ENCODE data around the gene LIPC. TPM values are rescaled to one million over a fixed set of nuclear protein-coding genes. Genes with fewer than 3 reads are reported as not detected.

LIPC gene
- total RNA-seq, 4 donors from 2014 or later, result 0.48 to 8.2 (median 2.6) TPM; not detected in 1

- intact Hi-C loops (cut with DNase I; ENCODE audit: low total_unique reads) (no loop called here), in situ Hi-C loops (cut with MboI; ENCODE audit: low pct_ligation_motif_present in 1 of 4, low pct_unique_long_range_greater_than_20kb in 1 of 4, low sequenced_read_pairs in 3 of 4) (no loop called here)
- Histone ChIP-seq H3K4me3 (no peak overlapping the region), H3K36me3 (no peaks in the 10 kb centered on the region), H3K4me1 (no peaks in the 10 kb centered on the region), H3K27ac (no peak overlapping the region), H3K9me3 (no peaks in the 10 kb centered on the region), H3K27me3 (no peaks in the 10 kb centered on the region)
- no peak for TF ChIP-seq EP300 (IDR thresholded peaks at IDR 0.05; ENCODE audit: low read depth)
- WGBS, 2 donors (ENCODE audit: low coverage in 1 of 2), result 95 to 100% methylated on average over 4 of the region's 4 CpGs
- no peak for DNase-seq
Observed at GRCh38 chr15:58501636-58502188, 69.9 kb downstream of the LIPC start.

- Histone ChIP-seq H3K27ac (no peak overlapping the region), H3K4me1 (no peaks in the 10 kb centered on the region), H3K9me3 (no peaks in the 10 kb centered on the region), H3K36me3 (no peaks in the 10 kb centered on the region), H3K27me3 (no peaks in the 10 kb centered on the region), H3K4me3 (no peak overlapping the region)
- DNase-seq, result no peak
- no peak for TF ChIP-seq EP300 (IDR thresholded peaks at IDR 0.05; ENCODE audit: low read depth)
- TF ChIP-seq POLR2A (IDR thresholded peaks at IDR 0.05), result no peak
- TF ChIP-seq CTCF (IDR thresholded peaks at IDR 0.05), result no peak
- no peak for TF ChIP-seq POLR2AphosphoS5 (IDR thresholded peaks at IDR 0.05)
- intact Hi-C loops (cut with DNase I; ENCODE audit: low total_unique reads) (no loop called here), in situ Hi-C loops (cut with MboI; ENCODE audit: low pct_ligation_motif_present in 1 of 4, low pct_unique_long_range_greater_than_20kb in 1 of 4, low sequenced_read_pairs in 3 of 4) (no loop called here)
- WGBS, 2 donors (ENCODE audit: low coverage in 1 of 2), result 33 to 86% methylated on average over 1 to 6 of the region's 6 CpGs
Observed at GRCh38 chr15:58503139-58504027, 71.6 kb downstream of the LIPC start.

GRCh38 chr15:58504674-58505234 lies 73.0 kb downstream of the LIPC start:
- H3K36me3 ChIP-seq, result no peaks in the 10 kb centered on the region
- no peaks in the 10 kb centered on the region for H3K4me1 ChIP-seq
- no peak overlapping the region for H3K4me3 ChIP-seq
- H3K27ac ChIP-seq, result no peak overlapping the region
- TF ChIP-seq EP300 (IDR thresholded peaks at IDR 0.05; ENCODE audit: low read depth) (no peak), CTCF (IDR thresholded peaks at IDR 0.05) (no peak), POLR2A (IDR thresholded peaks at IDR 0.05) (no peak), POLR2AphosphoS5 (IDR thresholded peaks at IDR 0.05) (no peak)
- in situ Hi-C loops (cut with MboI; ENCODE audit: low pct_ligation_motif_present in 1 of 4, low pct_unique_long_range_greater_than_20kb in 1 of 4, low sequenced_read_pairs in 3 of 4), result no loop called here
- no peaks in the 10 kb centered on the region for H3K9me3 ChIP-seq
- intact Hi-C loops (cut with DNase I; ENCODE audit: low total_unique reads), result no loop called here
- no peak for DNase-seq
- WGBS, 2 donors (ENCODE audit: low coverage in 1 of 2), result 80 to 89% methylated on average over 4 to 6 of the region's 6 CpGs
- H3K27me3 ChIP-seq, result no peaks in the 10 kb centered on the region

- Histone ChIP-seq H3K27me3 (no peaks in the 10 kb centered on the region), H3K4me3 (no peak overlapping the region), H3K36me3 (no peaks in the 10 kb centered on the region), H3K4me1 (no peaks in the 10 kb centered on the region), H3K9me3 (no peaks in the 10 kb centered on the region), H3K27ac (no peak overlapping the region)
- in situ Hi-C loops (cut with MboI; ENCODE audit: low pct_ligation_motif_present in 1 of 4, low pct_unique_long_range_greater_than_20kb in 1 of 4, low sequenced_read_pairs in 3 of 4) (no loop called here), intact Hi-C loops (cut with DNase I; ENCODE audit: low total_unique reads) (no loop called here)
- DNase-seq, result no peak
- TF ChIP-seq CTCF (IDR thresholded peaks at IDR 0.05) (no peak), POLR2AphosphoS5 (IDR thresholded peaks at IDR 0.05) (no peak), POLR2A (IDR thresholded peaks at IDR 0.05) (no peak), EP300 (IDR thresholded peaks at IDR 0.05; ENCODE audit: low read depth) (no peak)
- WGBS, 2 donors (ENCODE audit: low coverage in 1 of 2), result 83 to 97% methylated on average over 2 to 7 of the region's 7 CpGs
Observed at GRCh38 chr15:58505581-58505980, 73.8 kb downstream of the LIPC start.
